Measurements from ENCODE around the gene CSNK1G1.

CSNK1G1 gene

DNA sequence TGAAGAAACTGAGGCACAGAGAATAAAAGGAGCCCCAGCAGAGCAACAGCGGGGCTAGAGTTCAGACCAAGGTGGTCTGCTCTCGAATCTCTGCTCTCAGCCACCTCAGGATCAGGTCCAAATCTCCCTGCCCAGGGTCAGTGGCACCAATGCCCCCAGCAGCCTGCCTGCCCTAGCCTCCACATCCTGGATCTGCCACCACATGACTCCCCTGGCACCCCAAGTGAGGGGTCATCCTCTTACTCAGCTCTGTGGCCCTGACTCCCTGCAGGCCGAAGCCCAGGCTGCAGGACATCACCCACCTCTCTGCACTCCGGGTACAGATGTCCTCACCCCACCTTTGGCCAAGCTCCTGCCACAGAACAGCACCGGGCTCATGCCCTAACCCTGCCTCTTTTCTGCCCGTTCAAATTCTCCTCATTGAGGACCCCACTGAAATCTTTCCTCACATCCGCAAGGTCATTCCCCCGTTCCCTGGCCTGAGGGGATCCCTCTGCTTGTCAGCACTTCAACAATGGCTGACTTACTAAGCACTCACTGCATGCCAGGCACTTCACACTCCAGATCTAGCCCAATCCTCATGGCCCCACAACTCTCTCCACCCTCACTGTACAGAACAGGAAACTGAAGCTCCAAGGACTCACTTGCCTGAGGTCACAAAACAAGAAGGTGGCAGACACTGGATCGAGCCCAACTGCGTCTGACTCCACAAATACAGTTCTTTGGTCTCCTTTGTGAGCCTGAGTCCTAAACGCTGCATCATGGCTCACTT is 197.4 kb downstream of the CSNK1G1 start:
- no peaks in the 10 kb centered on the region for H3K27me3 Mint-ChIP-seq
- no peak for DNase-seq
- ATAC-seq: no peak
- H3K27ac Mint-ChIP-seq: peak overlapping the region; percentile 75
- peak overlapping the region; percentile 10 for H3K4me3 Mint-ChIP-seq
- no peaks in the 10 kb centered on the region for H3K9me3 Mint-ChIP-seq
- peaks cover 46% of the 10 kb centered on the region for H3K36me3 Mint-ChIP-seq (ENCODE audit: low read depth)
- peaks cover 47% of the 10 kb centered on the region for H3K4me1 Mint-ChIP-seq

DNA sequence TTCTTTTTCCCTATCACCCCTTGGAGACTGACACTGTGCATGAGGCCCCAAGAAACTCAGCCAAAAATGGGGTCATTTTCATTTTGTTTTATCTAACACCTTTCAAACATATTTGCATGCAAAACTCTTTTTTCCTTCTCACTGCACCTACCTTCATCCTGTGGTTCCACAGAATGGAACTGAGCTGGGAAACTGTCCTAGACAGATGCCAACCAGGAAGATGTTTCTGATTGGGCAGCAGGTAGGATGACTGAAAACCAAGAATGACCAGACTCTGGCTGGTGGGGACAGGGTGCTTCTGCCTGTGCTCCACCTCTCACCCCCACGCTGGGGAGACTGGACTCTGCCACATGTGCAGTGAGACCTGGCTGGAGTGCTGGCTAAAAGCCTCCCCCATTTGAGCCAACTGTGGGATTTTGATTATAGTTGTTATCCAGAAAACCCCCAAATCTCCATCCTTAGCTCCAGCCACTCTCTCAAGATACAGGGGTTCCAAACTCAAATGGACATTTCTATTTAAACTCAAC is 198.3 kb downstream of the CSNK1G1 start:
- peaks cover 46% of the 10 kb centered on the region for H3K36me3 Mint-ChIP-seq (ENCODE audit: low read depth)
- ATAC-seq: no peak
- no peaks in the 10 kb centered on the region for H3K9me3 Mint-ChIP-seq
- peaks cover 3% of the 10 kb centered on the region for H3K27me3 Mint-ChIP-seq
- H3K4me3 Mint-ChIP-seq: no peak overlapping the region
- H3K27ac Mint-ChIP-seq: peak overlapping the region; percentile 44
- DNase-seq: no peak
- H3K4me1 Mint-ChIP-seq: peaks cover 44% of the 10 kb centered on the region

DNA sequence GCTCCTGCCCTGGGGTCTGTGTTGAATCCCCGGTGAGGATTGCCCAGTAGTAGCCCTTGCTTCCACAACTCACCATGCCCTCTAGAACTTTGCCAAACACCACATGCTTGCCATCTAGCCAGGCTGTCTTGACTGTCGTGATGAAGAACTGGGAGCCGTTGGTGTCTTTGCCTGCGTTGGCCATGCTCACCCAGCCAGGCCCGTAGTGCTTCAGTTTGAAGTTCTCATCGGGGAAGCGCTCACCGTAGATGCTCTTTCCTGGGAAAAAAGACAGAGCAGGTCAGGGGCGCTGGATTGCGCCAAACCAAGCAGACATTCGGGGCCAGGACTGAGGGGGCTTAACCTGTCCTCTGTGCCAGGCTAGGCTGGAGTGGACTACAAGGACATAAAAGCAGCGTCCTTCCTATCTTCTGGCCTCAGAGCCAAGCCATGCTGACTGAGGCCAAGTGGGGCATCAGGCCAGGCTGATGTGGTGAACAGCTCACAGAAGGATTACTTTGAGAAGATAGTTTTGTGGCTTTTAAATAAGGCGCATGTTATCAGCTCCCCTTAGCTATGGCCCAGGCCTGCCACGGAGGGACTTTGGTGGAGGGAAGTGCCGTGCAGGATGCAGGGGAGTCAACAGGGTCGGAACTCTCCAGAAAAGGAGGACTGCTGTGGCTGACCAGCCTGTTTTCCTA is 199.2 kb downstream of the CSNK1G1 start:
- H3K27ac Mint-ChIP-seq: no peak overlapping the region
- no peak for ATAC-seq
- H3K9me3 Mint-ChIP-seq: no peaks in the 10 kb centered on the region
- H3K36me3 Mint-ChIP-seq (ENCODE audit: low read depth): peaks cover 40% of the 10 kb centered on the region
- no peak overlapping the region for H3K4me3 Mint-ChIP-seq
- peaks cover 40% of the 10 kb centered on the region for H3K4me1 Mint-ChIP-seq
- peaks cover 3% of the 10 kb centered on the region for H3K27me3 Mint-ChIP-seq
- no peak for DNase-seq

DNA sequence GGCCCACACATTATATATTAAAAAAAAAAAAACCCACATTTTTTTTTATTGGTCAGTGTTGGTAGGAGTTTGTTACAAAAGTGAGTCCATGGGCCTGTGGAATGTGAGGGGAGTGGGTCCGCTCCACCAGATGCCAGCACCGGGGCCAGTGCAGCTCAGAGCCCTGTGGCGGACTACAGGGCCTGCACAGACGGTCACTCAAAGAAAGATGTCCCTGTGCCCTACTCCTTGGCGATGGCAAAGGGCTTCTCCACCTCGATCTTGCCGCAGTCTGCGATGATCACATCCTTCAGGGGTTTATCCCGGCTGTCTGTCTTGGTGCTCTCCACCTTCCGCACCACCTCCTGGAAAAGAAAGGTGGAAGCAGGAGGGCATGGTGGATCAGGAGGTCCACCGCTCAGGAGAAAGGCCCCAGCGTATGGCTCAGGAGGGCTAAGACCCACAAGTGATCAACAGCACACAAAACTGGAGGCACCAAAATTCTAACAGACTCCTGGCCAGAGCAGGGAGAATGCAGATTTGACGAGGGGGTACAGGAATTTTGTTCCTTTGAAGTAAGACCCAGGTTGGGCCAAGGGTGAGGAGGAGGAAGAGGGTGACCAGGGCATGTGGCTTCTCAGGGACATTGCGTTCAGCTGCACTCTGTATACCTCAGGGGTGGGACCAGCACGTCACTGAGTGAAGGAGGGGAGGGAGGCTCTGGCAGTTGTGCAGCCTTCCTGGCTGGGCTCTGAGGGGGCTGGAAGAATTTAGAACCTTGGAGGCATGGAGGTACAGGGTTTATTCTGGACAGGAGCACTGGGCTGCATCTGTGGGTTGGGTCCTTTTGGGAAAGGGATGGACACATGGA is 199.9 kb downstream of the CSNK1G1 start:
- peaks cover 37% of the 10 kb centered on the region for H3K36me3 Mint-ChIP-seq (ENCODE audit: low read depth)
- H3K4me1 Mint-ChIP-seq: peaks cover 37% of the 10 kb centered on the region
- no peak overlapping the region for H3K4me3 Mint-ChIP-seq
- H3K27ac Mint-ChIP-seq: peak overlapping the region; percentile 20
- H3K9me3 Mint-ChIP-seq: no peaks in the 10 kb centered on the region
- H3K27me3 Mint-ChIP-seq: peaks cover 3% of the 10 kb centered on the region
- DNase-seq: no peak
- ATAC-seq: no peak

DNA sequence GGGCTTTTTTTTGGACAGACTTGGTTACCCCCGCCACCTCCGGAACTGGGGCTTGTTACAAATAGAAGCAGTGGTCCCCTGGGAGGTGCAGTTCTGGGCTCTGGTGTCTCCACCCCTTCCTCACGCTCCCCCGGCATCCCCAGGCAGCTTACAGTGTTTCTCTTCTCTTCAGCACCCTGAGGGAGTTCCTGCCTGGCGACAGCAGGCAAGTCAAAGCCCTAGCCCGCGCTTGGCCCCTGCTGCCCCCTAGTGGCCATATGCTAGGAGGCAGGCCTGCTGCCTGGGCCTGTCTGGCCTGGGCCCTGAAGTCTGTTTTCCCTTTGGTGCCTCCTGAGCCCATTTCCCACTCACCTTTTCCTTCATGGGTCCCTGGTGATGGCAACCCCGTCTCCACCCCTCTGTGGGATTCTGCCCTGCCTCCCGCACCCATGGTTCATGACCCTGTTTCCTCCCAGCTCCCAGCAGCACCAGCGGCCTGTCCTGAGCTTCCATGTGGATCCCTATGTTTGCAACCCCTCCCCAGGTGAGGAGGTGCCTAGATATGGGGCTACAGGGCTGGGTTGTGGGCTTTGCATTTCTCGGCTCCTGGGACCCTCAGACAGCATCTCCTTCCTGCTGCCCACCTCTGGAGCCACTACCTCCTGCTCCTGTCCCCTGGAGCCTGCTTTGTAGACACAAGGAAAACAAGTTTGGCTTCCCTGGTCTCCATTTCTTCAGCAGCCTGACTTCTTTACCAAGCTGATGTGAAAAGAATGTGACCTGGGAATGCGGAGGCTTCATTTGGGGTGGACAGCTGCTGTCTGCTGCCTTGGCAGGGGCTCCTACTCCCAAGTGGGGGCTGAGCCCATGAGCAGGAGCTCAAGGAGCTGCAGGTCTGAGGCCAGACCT is 202.2 kb downstream of the CSNK1G1 start:
- DNase-seq (peak; percentile 96), ATAC-seq (peak; percentile 86)
- Mint-ChIP-seq H3K4me3 (peak overlapping the region; percentile 62), H3K27ac (peak overlapping the region; percentile 72), H3K27me3 (peaks cover 3% of the 10 kb centered on the region), H3K9me3 (no peaks in the 10 kb centered on the region), H3K4me1 (peaks cover 38% of the 10 kb centered on the region), H3K36me3 (ENCODE audit: low read depth) (peaks cover 21% of the 10 kb centered on the region)

DNA sequence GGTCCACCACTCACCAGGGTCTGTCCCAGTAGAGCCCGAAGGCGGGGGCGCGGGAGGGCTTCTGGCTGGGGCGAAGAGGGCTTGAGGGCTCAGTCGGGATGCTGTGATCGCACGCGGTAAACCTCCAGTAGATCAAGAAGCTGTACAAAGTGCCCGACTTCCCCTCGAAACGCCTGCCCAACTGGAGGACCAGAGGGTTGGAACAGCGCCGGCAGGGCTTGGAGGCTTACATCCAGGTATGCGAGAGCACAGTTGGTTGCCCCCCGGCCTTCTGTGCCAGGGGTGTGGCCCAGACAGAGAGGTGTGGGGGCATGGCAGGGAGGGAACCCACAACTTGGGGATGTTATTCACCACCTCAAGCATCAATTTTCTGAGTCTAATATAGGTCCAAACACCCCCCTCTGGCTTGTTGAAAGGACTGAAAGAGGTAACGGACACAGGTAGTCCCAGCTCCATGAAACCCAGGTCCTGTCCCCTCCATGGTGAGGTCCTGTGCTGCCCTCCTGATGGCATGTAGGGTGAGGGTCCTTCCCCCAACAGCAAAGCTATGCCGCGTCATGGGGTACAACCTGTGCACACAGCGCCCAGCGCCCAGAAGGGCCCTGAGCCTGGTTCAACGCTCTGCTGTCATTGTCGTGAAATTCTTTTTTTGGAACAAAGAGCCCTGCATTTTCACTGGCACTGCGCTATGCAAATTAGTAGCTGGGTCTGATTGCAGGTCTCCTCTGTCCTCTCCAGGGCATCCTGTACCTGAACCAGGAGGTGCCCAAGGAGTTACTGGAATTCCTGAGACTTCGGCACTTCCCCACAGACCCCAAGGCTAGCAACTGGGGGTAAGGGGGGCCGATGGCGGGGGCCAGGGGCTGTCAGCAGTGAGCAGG is 203.2 kb downstream of the CSNK1G1 start:
- ATAC-seq (no peak), DNase-seq (no peak)
- Mint-ChIP-seq H3K4me1 (peaks cover 29% of the 10 kb centered on the region), H3K27ac (no peak overlapping the region), H3K27me3 (peaks cover 3% of the 10 kb centered on the region), H3K36me3 (ENCODE audit: low read depth) (peaks cover 11% of the 10 kb centered on the region), H3K4me3 (peak overlapping the region; percentile 62), H3K9me3 (no peaks in the 10 kb centered on the region)

DNA sequence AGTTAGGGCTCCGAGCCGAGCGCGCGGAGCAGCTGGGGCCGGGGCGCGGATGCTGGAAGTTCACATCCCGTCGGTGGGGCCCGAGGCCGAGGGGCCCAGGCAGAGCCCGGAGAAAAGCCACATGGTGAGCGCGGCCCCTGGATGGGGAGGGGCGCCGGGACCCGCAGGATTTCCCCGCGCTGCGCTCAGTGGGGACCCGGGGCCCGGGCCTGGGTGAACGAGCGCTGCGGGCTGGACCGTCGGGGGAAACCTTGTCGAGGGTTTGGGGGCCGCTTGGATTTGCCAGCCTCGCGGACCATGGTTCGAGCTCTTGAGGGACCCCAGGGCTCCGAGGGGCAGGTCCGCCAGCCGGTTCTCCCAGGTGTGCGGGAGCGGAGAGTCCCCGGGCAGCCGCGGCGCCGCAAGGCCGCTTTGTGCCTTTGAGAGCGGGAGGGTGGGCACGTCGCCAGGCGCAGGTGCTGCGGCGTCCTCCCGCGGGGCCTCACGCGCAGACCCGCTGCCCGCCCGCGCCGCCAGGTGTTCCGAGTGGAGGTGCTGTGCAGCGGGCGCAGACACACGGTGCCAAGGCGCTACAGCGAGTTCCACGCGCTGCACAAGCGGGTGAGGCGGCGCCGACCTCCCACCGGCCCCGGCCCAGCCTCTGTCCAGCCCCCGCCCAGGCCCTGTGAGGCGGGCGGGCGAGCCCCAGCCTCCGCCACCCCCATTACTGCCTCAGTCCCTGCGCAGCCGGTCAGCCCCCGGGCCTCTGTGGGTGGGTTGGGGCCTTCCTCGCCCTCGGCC is 204.1 kb downstream of the CSNK1G1 start, which contains the start of gene SNX22:
TSS of gene SNX22 (plus strand) at position 5 of the 780 bp plus-strand sequence. CDS start at position 50, 45 bp downstream.
- no peak within 1 kb of the TSS for H3K27ac Mint-ChIP-seq
- ATAC-seq: no peak

DNA sequence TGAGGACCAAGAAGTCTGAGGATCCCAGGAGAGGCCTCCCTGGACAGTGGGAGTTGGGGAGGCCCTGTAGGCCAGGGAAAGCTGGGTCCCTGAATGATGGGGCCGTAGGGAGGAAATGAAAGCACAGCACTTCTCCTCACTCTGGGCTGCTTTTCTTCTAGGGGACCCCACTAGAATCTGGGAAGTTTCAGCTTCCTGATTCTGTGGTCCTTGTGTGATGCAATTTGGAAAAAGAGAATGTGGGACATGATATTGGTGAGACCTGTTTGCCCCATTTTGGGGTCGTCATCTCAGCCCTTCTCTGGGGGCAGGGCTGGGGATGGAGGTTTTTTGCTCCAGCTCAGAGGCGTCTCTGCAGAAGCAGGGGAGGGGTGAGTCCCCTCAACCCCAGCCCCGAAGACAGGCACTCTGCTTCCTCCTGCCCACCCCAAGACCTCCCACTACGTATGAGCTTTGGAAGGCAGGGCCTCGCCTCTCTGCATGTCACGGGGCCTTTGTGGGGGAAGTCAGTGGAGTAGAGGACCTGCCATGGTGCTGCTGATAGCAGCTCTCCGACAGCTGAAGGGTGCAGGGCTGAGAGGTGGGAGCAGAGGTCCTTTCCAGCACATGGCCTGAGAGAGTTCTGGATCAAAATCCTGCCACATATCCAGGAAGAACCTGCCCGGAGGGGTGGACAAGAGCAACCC is 205.9 kb downstream of the CSNK1G1 start:
- Mint-ChIP-seq H3K27ac (no peak overlapping the region), H3K4me3 (peak overlapping the region; percentile 11), H3K27me3 (peaks cover 3% of the 10 kb centered on the region), H3K9me3 (no peaks in the 10 kb centered on the region), H3K36me3 (ENCODE audit: low read depth) (peaks cover 2% of the 10 kb centered on the region), H3K4me1 (peaks cover 23% of the 10 kb centered on the region)
- DNase-seq (no peak), ATAC-seq (no peak)

More for the DNA sequence above, 204.1 kb downstream of the CSNK1G1 start, which contains the start of gene SNX22:
- peak; percentile 36 for DNase-seq
- Mint-ChIP-seq H3K9me3 (no peaks in the 10 kb centered on the region), H3K36me3 (ENCODE audit: low read depth) (peaks cover 7% of the 10 kb centered on the region), H3K27me3 (peaks cover 3% of the 10 kb centered on the region), H3K4me3 (peak within 1 kb of the TSS; percentile 65), H3K4me1 (peaks cover 23% of the 10 kb centered on the region)

DNA sequence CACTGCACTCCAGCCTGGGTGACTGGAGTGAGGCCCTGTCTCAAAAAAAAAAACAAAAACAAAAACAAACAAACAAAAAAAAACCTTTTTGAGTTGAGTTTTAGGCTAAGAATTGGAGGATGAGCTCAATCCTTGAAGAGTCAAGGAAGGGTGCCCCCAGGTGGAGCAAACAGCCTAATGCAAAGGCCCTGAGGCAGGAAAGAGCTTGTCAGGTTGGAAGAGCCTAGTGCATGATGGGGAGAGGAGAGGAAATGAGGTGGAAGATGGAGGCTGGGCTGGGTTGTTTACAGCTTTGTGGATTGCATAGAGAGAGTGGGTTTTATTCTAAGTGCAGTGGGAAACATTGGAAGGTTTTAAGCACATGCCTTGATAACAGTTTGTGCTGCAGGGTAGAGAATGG is 206.5 kb downstream of the CSNK1G1 start:
- H3K9me3 Mint-ChIP-seq: no peaks in the 10 kb centered on the region
- DNase-seq: peak; percentile 29
- no peak overlapping the region for H3K27ac Mint-ChIP-seq
- peaks cover 23% of the 10 kb centered on the region for H3K4me1 Mint-ChIP-seq
- peaks cover 3% of the 10 kb centered on the region for H3K27me3 Mint-ChIP-seq
- no peak overlapping the region for H3K4me3 Mint-ChIP-seq
- H3K36me3 Mint-ChIP-seq (ENCODE audit: low read depth): peaks cover under 1% of the 10 kb centered on the region
- no peak for ATAC-seq

DNA sequence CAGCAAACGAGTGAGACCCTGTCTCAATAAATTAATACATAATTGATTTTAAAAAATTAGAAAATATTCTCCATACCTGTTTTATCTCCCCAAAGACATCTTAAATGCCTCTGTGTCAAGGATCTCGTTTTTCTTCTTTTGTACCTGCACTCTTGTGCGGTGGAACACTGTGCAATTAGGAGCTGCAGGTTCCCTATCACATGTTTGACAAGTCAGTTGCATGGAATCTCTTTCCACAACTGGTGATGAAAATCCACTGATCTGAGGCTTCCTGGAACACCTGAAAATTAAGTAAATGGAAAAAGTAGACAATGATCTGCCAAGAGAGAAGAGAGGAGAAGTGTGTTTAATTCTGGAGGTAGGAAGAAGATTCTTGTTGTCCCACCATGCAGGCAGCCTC is 207.4 kb downstream of the CSNK1G1 start:
- Mint-ChIP-seq H3K36me3 (ENCODE audit: low read depth) (no peaks in the 10 kb centered on the region), H3K4me3 (no peak overlapping the region), H3K27ac (no peak overlapping the region), H3K4me1 (peaks cover 20% of the 10 kb centered on the region), H3K9me3 (no peaks in the 10 kb centered on the region), H3K27me3 (peaks cover 3% of the 10 kb centered on the region)
- DNase-seq (no peak), ATAC-seq (no peak)

DNA sequence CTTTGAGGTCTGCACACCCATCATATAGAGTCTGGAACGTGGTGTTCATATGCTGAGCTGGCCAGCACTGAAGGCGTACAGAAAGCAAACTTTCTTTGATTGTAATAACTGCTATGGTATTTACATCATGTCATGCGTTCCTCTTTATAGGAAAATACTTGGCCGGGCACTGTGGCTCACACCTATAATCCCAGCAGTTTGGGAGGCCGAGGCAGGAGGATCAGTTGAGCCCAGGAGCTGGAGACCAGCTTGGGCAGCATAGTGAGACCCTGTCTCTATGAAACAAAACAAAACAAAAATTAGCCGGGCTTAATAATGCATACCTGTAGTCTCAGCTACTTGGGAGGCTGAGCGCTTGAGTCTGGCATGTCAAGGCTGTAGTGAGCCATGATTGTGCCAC is 207.8 kb downstream of the CSNK1G1 start:
- ATAC-seq (no peak), DNase-seq (no peak)
- no peaks in the 10 kb centered on the region for H3K9me3 Mint-ChIP-seq
- H3K4me1 Mint-ChIP-seq: peaks cover 17% of the 10 kb centered on the region
- H3K27me3 Mint-ChIP-seq: no peaks in the 10 kb centered on the region
- H3K4me3 Mint-ChIP-seq: no peak overlapping the region
- H3K36me3 Mint-ChIP-seq (ENCODE audit: low read depth): no peaks in the 10 kb centered on the region
- no peak overlapping the region for H3K27ac Mint-ChIP-seq

Measured in activated naive CD8-positive, alpha-beta T cell treated with anti-CD3 and anti-CD28 coated beads, Interleukin-2, amount 50 U/mL, for 24 hours (primary cell).